ENCODE results near the gene PCDHA8. TPM values are rescaled to one million over a fixed set of nuclear protein-coding genes. Genes with fewer than 3 reads are reported as not detected.
"Not testable (repeated sequence)": the region's sequence is repeated elsewhere in the genome, so short reads cannot be mapped to it uniquely, and the experiment has no call there.

PCDHA8 gene
- total RNA-seq, 1 donor from 2014 or later: 0.90 TPM

DNA sequence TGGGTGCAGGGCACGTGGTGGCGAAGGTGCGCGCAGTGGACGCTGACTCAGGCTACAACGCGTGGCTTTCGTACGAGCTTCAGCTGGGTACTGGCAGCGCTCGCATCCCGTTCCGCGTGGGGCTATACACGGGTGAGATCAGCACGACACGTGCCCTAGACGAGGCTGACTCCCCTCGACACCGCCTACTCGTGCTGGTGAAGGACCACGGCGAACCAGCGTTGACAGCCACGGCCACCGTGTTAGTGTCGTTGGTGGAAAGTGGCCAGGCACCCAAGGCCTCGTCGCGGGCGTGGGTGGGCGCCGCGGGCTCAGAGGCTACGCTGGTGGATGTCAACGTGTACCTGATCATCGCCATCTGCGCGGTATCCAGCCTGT lies 44.3 kb upstream of the PCDHA8 start:
- Histone ChIP-seq H3K36me3 (peaks cover 13% of the 10 kb centered on the region), H3F3A (ENCODE audit: low read depth) (no peaks in the 10 kb centered on the region), H3K27me3 (no peaks in the 10 kb centered on the region), H4K20me1 (ENCODE audit: low read depth) (no peaks in the 10 kb centered on the region), H3K9ac (no peak overlapping the region), H3K4me3 (no peak overlapping the region), H3K4me2 (no peak overlapping the region), H3K27ac (no peak overlapping the region), H3K9me3 (ENCODE audit: low read depth) (peaks cover 14% of the 10 kb centered on the region), H3K79me2 (ENCODE audit: low read depth) (no peaks in the 10 kb centered on the region), H3K4me1 (no peaks in the 10 kb centered on the region), H2AFZ (replicated peaks) (no peak overlapping the region)
- TF ChIP-seq EZH2 (IDR thresholded peaks at IDR 0.05) (no peak), EZH2phosphoT487 (IDR thresholded peaks at IDR 0.05) (no peak)
- TF ChIP-seq, protein P1, sequence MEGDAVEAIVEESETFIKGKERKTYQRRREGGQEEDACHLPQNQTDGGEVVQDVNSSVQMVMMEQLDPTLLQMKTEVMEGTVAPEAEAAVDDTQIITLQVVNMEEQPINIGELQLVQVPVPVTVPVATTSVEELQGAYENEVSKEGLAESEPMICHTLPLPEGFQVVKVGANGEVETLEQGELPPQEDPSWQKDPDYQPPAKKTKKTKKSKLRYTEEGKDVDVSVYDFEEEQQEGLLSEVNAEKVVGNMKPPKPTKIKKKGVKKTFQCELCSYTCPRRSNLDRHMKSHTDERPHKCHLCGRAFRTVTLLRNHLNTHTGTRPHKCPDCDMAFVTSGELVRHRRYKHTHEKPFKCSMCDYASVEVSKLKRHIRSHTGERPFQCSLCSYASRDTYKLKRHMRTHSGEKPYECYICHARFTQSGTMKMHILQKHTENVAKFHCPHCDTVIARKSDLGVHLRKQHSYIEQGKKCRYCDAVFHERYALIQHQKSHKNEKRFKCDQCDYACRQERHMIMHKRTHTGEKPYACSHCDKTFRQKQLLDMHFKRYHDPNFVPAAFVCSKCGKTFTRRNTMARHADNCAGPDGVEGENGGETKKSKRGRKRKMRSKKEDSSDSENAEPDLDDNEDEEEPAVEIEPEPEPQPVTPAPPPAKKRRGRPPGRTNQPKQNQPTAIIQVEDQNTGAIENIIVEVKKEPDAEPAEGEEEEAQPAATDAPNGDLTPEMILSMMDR (IDR thresholded peaks at IDR 0.05): no peak
- H3K9me3 Mint-ChIP-seq: peaks cover 44% of the 10 kb centered on the region
- H3K36me3 Mint-ChIP-seq: peaks cover 22% of the 10 kb centered on the region
- no peak overlapping the region for H3K4me3 Mint-ChIP-seq
- no peak for DNase-seq (ENCODE audit: low spot score)
- no peak overlapping the region for H3K27ac Mint-ChIP-seq
- no peaks in the 10 kb centered on the region for H3K27me3 Mint-ChIP-seq (ENCODE audit: insufficient read depth, low read depth)
- H3K4me1 Mint-ChIP-seq: no peaks in the 10 kb centered on the region

DNA sequence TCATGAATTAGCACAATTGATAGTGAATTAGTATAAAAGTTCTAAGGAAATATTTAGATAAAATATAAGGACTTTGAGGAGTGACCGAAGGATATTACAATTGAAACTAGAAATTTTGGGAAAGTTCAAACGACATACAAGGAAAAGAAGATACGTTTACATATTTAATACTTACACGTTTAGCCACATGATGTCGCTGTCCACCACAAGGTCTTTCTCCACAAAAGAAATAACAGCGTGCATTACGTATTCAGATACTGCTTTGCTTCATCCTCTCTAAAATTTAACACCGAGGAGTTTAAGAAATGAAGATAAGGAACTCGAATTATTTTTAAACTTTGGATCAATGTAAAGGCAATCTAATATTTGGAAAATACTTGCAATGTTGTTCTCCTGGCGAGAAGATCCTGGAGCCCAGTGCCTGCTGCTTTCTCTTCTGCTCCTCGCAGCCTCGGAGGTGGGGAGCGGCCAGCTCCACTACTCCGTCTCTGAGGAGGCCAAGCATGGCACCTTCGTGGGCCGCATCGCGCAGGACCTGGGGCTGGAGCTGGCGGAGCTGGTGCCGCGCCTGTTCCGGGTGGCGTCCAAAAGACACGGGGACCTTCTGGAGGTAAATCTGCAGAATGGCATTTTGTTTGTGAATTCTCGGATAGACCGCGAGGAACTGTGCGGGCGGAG lies 40.0 kb upstream of the PCDHA8 start, which contains the start of gene PCDHA3:
Gene PCDHA3 (plus strand): TSS at position 242 of the 678 bp plus-strand sequence.
- H3K27ac Mint-ChIP-seq: no peak within 1 kb of the TSS
- no peak within 1 kb of the TSS for H3K4me3 ChIP-seq
- no peak within 1 kb of the TSS for H3K9ac ChIP-seq
- no peaks in the 10 kb centered on the region for H3F3A ChIP-seq (ENCODE audit: low read depth)
- H3K27me3 ChIP-seq: no peaks in the 10 kb centered on the region
- H4K20me1 ChIP-seq (ENCODE audit: low read depth): no peaks in the 10 kb centered on the region
- peaks cover 2% of the 10 kb centered on the region for H3K27me3 Mint-ChIP-seq (ENCODE audit: insufficient read depth, low read depth)
- H3K36me3 Mint-ChIP-seq: peaks cover 25% of the 10 kb centered on the region
- H3K4me1 ChIP-seq: no peaks in the 10 kb centered on the region
- no peak for DNase-seq (ENCODE audit: low spot score)
- H3K4me1 Mint-ChIP-seq: peaks cover 1% of the 10 kb centered on the region
- H3K79me2 ChIP-seq (ENCODE audit: low read depth): no peaks in the 10 kb centered on the region
- H3K27ac ChIP-seq: no peak within 1 kb of the TSS
- TF ChIP-seq, protein P1 (IDR thresholded peaks at IDR 0.05): peak; percentile 4
- no peak for TF ChIP-seq EZH2 (IDR thresholded peaks at IDR 0.05)
- no peak within 1 kb of the TSS for H3K4me2 ChIP-seq
- peaks cover 41% of the 10 kb centered on the region for H3K9me3 Mint-ChIP-seq
- peaks cover 9% of the 10 kb centered on the region for H3K9me3 ChIP-seq (ENCODE audit: low read depth)
- H3K36me3 ChIP-seq: peaks cover 13% of the 10 kb centered on the region
- H3K4me3 Mint-ChIP-seq: no peak within 1 kb of the TSS
- H2AFZ ChIP-seq (replicated peaks): no peak within 1 kb of the TSS

GRCh38 chr5:140801494-140801841 lies 39.5 kb upstream of the PCDHA8 start:
- H3F3A ChIP-seq (ENCODE audit: low read depth): no peaks in the 10 kb centered on the region
- Mint-ChIP-seq H3K27me3 (ENCODE audit: insufficient read depth, low read depth) (peaks cover 2% of the 10 kb centered on the region), H3K4me1 (peaks cover 3% of the 10 kb centered on the region), H3K36me3 (peaks cover 25% of the 10 kb centered on the region), H3K9me3 (peaks cover 40% of the 10 kb centered on the region), H3K27ac (no peak overlapping the region), H3K4me3 (no peak overlapping the region)
- H3K9ac ChIP-seq: no peak overlapping the region
- H4K20me1 ChIP-seq (ENCODE audit: low read depth): no peaks in the 10 kb centered on the region
- DNase-seq (ENCODE audit: low spot score): no peak
- no peaks in the 10 kb centered on the region for H3K79me2 ChIP-seq (ENCODE audit: low read depth)
- peaks cover 9% of the 10 kb centered on the region for H3K9me3 ChIP-seq (ENCODE audit: low read depth)
- H2AFZ ChIP-seq (replicated peaks): no peak overlapping the region
- no peaks in the 10 kb centered on the region for H3K4me1 ChIP-seq
- TF ChIP-seq, protein P1 (IDR thresholded peaks at IDR 0.05): no peak
- TF ChIP-seq EZH2 (IDR thresholded peaks at IDR 0.05): no peak
- no peak for TF ChIP-seq EZH2phosphoT487 (IDR thresholded peaks at IDR 0.05)
- H3K36me3 ChIP-seq: peaks cover 13% of the 10 kb centered on the region
- H3K27ac ChIP-seq: no peak overlapping the region
- no peaks in the 10 kb centered on the region for H3K27me3 ChIP-seq
- no peak overlapping the region for H3K4me3 ChIP-seq
- H3K4me2 ChIP-seq: no peak overlapping the region

- not testable (repeated sequence) for H2AFZ ChIP-seq (replicated peaks); H3K4me1 ChIP-seq; H3K27ac Mint-ChIP-seq; H3K4me1 Mint-ChIP-seq; H4K20me1 ChIP-seq (ENCODE audit: low read depth); H3F3A ChIP-seq (ENCODE audit: low read depth); H3K4me2 ChIP-seq; H3K27me3 ChIP-seq; H3K27me3 Mint-ChIP-seq (ENCODE audit: insufficient read depth, low read depth); H3K4me3 ChIP-seq; H3K27ac ChIP-seq; H3K9ac ChIP-seq; H3K4me3 Mint-ChIP-seq; H3K79me2 ChIP-seq (ENCODE audit: low read depth); DNase-seq (ENCODE audit: low spot score); H3K9me3 ChIP-seq (ENCODE audit: low read depth)
- peaks cover 13% of the 10 kb centered on the region for H3K36me3 ChIP-seq
- Mint-ChIP-seq H3K9me3 (peaks cover 37% of the 10 kb centered on the region), H3K36me3 (peaks cover 22% of the 10 kb centered on the region)
Measured at GRCh38 chr5:140802381-140802780, 38.6 kb upstream of the PCDHA8 start.
